ENCODE data around the gene MLLT3. TPM values are rescaled to one million over a fixed set of nuclear protein-coding genes. Genes with fewer than 3 reads are reported as not detected.

Gene MLLT3
- total and polyA plus RNA-seq, 9 donors = 8.7 to 15.4 (median 13.8) TPM

DNA sequence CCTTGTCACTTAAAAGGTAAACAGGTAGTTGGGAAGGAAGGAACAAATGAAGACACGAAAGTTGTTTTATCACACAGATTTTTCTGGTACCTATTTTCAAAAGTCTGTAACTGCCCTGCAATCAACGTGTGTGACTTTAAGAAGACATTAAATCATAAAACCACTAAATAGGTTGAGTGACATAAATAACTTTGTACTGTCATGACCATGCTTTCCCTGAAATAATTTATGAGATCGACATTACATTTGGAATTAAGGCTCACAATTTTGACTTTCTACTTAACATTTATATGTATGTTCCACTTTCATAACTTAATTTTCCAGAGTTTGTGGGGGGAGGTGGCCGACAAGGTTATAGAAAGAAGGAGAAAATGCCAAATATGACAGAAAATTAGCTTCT is 181.1 kb downstream of the MLLT3 start:
- Histone ChIP-seq H3K27ac (no peak overlapping the region), H3K4me1 (ENCODE audit: insufficient read depth) (no peaks in the 10 kb centered on the region), H3K4me3 (no peak overlapping the region), H3K9me3 (no peaks in the 10 kb centered on the region), H3K36me3 (no peaks in the 10 kb centered on the region), H3K27me3 (no peaks in the 10 kb centered on the region)
- no peak for TF ChIP-seq CTCF (IDR thresholded peaks at IDR 0.05)
- TF ChIP-seq POLR2A (IDR thresholded peaks at IDR 0.05) = no peak
- TF ChIP-seq EP300 (IDR thresholded peaks at IDR 0.05) = no peak
- DNase-seq = no peak
- intact Hi-C loops (cut with DNase I) = loop anchor here in 1 of 4 donors (10.0 kb wide), 1 partner anchor 56 kb away; no protein-coding TSS in a partner anchor
- 72 to 83% (median 82%) methylated on average over 4 of the region's 4 CpGs for WGBS, 3 donors

DNA sequence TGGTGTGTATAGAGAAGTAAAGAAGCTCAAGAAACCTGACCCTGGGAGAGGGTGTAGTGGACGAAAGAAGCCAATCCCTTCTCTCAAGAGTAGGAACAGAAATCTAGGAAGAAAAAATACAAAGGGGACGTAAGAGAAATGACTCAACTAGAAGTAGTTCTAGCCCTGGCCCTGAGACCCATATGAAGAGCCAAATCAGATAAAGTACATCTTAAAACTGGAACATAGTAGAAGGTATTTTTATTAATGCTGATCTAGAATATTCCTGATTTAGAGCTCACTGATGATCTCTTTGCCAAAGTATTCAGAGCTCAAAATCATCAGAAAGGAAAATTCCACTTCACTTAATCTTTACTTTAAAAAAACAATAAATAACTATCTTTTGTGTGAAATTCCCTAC is 184.8 kb downstream of the MLLT3 start:
- no peak for DNase-seq
- Histone ChIP-seq H3K27ac (no peak overlapping the region), H3K36me3 (no peaks in the 10 kb centered on the region), H3K27me3 (no peaks in the 10 kb centered on the region), H3K4me1 (ENCODE audit: insufficient read depth) (no peaks in the 10 kb centered on the region), H3K9me3 (no peaks in the 10 kb centered on the region), H3K4me3 (no peak overlapping the region)
- intact Hi-C loops (cut with DNase I) = no loop called here
- 57 to 69% (median 59%) methylated on average over 2 of the region's 2 CpGs for WGBS, 3 donors
- TF ChIP-seq POLR2A (IDR thresholded peaks at IDR 0.05) (no peak), CTCF (IDR thresholded peaks at IDR 0.05) (no peak), EP300 (IDR thresholded peaks at IDR 0.05) (no peak)

- WGBS, 3 donors = 83 to 95% (median 94%) methylated on average over 1 of the region's 1 CpG
- Histone ChIP-seq H3K9me3 (no peaks in the 10 kb centered on the region), H3K4me1 (ENCODE audit: insufficient read depth) (no peaks in the 10 kb centered on the region), H3K36me3 (no peaks in the 10 kb centered on the region), H3K27me3 (peaks cover 1% of the 10 kb centered on the region), H3K4me3 (no peak overlapping the region), H3K27ac (no peak overlapping the region)
- TF ChIP-seq CTCF (IDR thresholded peaks at IDR 0.05) (no peak), EP300 (IDR thresholded peaks at IDR 0.05) (no peak), POLR2A (IDR thresholded peaks at IDR 0.05) (no peak)
- intact Hi-C loops (cut with DNase I) = no loop called here
- DNase-seq = no peak
Observed at GRCh38 chr9:20436476-20437195, 185.7 kb downstream of the MLLT3 start.

DNA sequence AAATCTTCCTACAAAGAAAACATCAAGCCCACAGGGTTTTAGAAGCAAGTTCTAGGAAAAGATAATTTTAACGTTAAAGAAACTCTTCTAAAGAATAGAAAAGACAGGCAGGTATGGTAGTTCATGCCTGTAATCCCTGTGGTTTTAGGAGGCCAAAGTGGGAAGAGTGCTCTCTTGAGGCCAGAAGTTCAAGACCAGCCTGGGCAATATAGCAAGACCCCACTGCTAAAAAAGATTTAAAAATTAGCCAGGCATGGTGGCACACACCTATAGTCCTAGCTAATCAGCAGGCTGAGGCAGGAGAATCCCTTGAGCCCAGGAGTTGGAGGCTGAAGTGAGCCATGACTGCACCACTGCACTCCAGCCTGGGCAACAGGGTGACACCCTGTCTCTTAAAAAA is 193.3 kb downstream of the MLLT3 start:
- H3K27ac ChIP-seq = no peak overlapping the region
- H3K4me1 ChIP-seq (ENCODE audit: insufficient read depth) = no peaks in the 10 kb centered on the region
- H3K9me3 ChIP-seq = no peaks in the 10 kb centered on the region
- H3K4me3 ChIP-seq = no peak overlapping the region
- intact Hi-C loops (cut with DNase I) = no loop called here
- TF ChIP-seq EP300 (IDR thresholded peaks at IDR 0.05) (no peak), CTCF (IDR thresholded peaks at IDR 0.05) (no peak), POLR2A (IDR thresholded peaks at IDR 0.05) (no peak)
- no peaks in the 10 kb centered on the region for H3K36me3 ChIP-seq
- 75 to 80% (median 78%) methylated on average over 1 of the region's 1 CpG for WGBS, 3 donors
- no peak for DNase-seq
- peaks cover 5% of the 10 kb centered on the region for H3K27me3 ChIP-seq
